ENCODE data around the gene AGPAT2. TPM values are rescaled to one million over a fixed set of nuclear protein-coding genes. Genes with fewer than 3 reads are reported as not detected.

The AGPAT2 gene
- total RNA-seq, 1 donor from 2014 or later, result 30.8 TPM

GRCh38 chr9:136695435-136695895 is 8.2 kb upstream of the AGPAT2 start:
- H3K4me3 ChIP-seq (ENCODE audit: insufficient read depth, low read depth, low read length), result no peak overlapping the region
- H3K27ac ChIP-seq (ENCODE audit: low read depth, low read length), result no peak overlapping the region
- no peaks in the 10 kb centered on the region for H3K36me3 Mint-ChIP-seq (ENCODE audit: low read depth, unreplicated experiment)
- TF ChIP-seq EZH2 (IDR thresholded peaks at IDR 0.05; ENCODE audit: insufficient read depth, low read length) (no peak), CTCF (IDR thresholded peaks at IDR 0.05; ENCODE audit: insufficient read depth, low read depth, low read length) (no peak)
- no peak overlapping the region for H3K27ac Mint-ChIP-seq (ENCODE audit: unreplicated experiment)
- DNase-seq (ENCODE audit: low read depth) (no peak), FAIRE-seq (no peak)
- no peaks in the 10 kb centered on the region for H3K9me3 Mint-ChIP-seq (ENCODE audit: unreplicated experiment)
- no peaks in the 10 kb centered on the region for H4K20me1 ChIP-seq (ENCODE audit: insufficient read depth, low read length)
- no peak overlapping the region for H2AFZ ChIP-seq (ENCODE audit: low read depth, low read length)
- H3K27me3 Mint-ChIP-seq (ENCODE audit: low read depth, unreplicated experiment), result peaks cover 20% of the 10 kb centered on the region
- peaks cover 8% of the 10 kb centered on the region for H3K4me1 Mint-ChIP-seq (ENCODE audit: low read depth, unreplicated experiment)
- no peaks in the 10 kb centered on the region for H3K79me2 ChIP-seq (ENCODE audit: insufficient read depth, low read length)
- H3K9me3 ChIP-seq (ENCODE audit: insufficient read depth, low read depth, low read length), result no peaks in the 10 kb centered on the region
- no peaks in the 10 kb centered on the region for H3K36me3 ChIP-seq (ENCODE audit: insufficient read depth, low read length)
- no peaks in the 10 kb centered on the region for H3K27me3 ChIP-seq (ENCODE audit: insufficient read depth, low read length)
- no peak overlapping the region for H3K9ac ChIP-seq (ENCODE audit: low read length)
- H3K4me2 ChIP-seq (ENCODE audit: low read length), result no peak overlapping the region
- H3K4me1 ChIP-seq (ENCODE audit: insufficient read depth, low read length), result no peaks in the 10 kb centered on the region
- H3K4me3 Mint-ChIP-seq (ENCODE audit: unreplicated experiment), result no peak overlapping the region

- Histone ChIP-seq H3K9me3 (ENCODE audit: insufficient read depth, low read depth, low read length) (no peaks in the 10 kb centered on the region), H2AFZ (ENCODE audit: low read depth, low read length) (no peak overlapping the region), H3K4me3 (ENCODE audit: insufficient read depth, low read depth, low read length) (no peak overlapping the region), H3K4me1 (ENCODE audit: insufficient read depth, low read length) (no peaks in the 10 kb centered on the region), H3K79me2 (ENCODE audit: insufficient read depth, low read length) (no peaks in the 10 kb centered on the region), H3K27me3 (ENCODE audit: insufficient read depth, low read length) (no peaks in the 10 kb centered on the region), H3K4me2 (ENCODE audit: low read length) (no peak overlapping the region), H3K9ac (ENCODE audit: low read length) (no peak overlapping the region), H3K27ac (ENCODE audit: low read depth, low read length) (no peak overlapping the region), H3K36me3 (ENCODE audit: insufficient read depth, low read length) (no peaks in the 10 kb centered on the region), H4K20me1 (ENCODE audit: insufficient read depth, low read length) (no peaks in the 10 kb centered on the region)
- Mint-ChIP-seq H3K36me3 (ENCODE audit: low read depth, unreplicated experiment) (no peaks in the 10 kb centered on the region), H3K4me3 (ENCODE audit: unreplicated experiment) (no peak overlapping the region), H3K27ac (ENCODE audit: unreplicated experiment) (no peak overlapping the region), H3K4me1 (ENCODE audit: low read depth, unreplicated experiment) (peaks cover 8% of the 10 kb centered on the region), H3K27me3 (ENCODE audit: low read depth, unreplicated experiment) (peaks cover 21% of the 10 kb centered on the region), H3K9me3 (ENCODE audit: unreplicated experiment) (no peaks in the 10 kb centered on the region)
- DNase-seq (ENCODE audit: low read depth) (no peak), FAIRE-seq (no peak)
- TF ChIP-seq EZH2 (IDR thresholded peaks at IDR 0.05; ENCODE audit: insufficient read depth, low read length), result no peak
- TF ChIP-seq CTCF (IDR thresholded peaks at IDR 0.05; ENCODE audit: insufficient read depth, low read depth, low read length), result no peak
Observed at GRCh38 chr9:136694872-136695247, 7.6 kb upstream of the AGPAT2 start.

GRCh38 chr9:136694163-136694871 is 7.1 kb upstream of the AGPAT2 start:
- Histone ChIP-seq H4K20me1 (ENCODE audit: insufficient read depth, low read length) (no peaks in the 10 kb centered on the region), H3K79me2 (ENCODE audit: insufficient read depth, low read length) (no peaks in the 10 kb centered on the region), H2AFZ (ENCODE audit: low read depth, low read length) (no peak overlapping the region), H3K4me2 (ENCODE audit: low read length) (peak overlapping the region; percentile 29), H3K9me3 (ENCODE audit: insufficient read depth, low read depth, low read length) (no peaks in the 10 kb centered on the region), H3K27me3 (ENCODE audit: insufficient read depth, low read length) (no peaks in the 10 kb centered on the region), H3K4me3 (ENCODE audit: insufficient read depth, low read depth, low read length) (no peak overlapping the region), H3K4me1 (ENCODE audit: insufficient read depth, low read length) (no peaks in the 10 kb centered on the region), H3K36me3 (ENCODE audit: insufficient read depth, low read length) (no peaks in the 10 kb centered on the region), H3K9ac (ENCODE audit: low read length) (no peak overlapping the region), H3K27ac (ENCODE audit: low read depth, low read length) (no peak overlapping the region)
- FAIRE-seq (no peak), DNase-seq (ENCODE audit: low read depth) (no peak)
- Mint-ChIP-seq H3K36me3 (ENCODE audit: low read depth, unreplicated experiment) (no peaks in the 10 kb centered on the region), H3K4me1 (ENCODE audit: low read depth, unreplicated experiment) (peaks cover 8% of the 10 kb centered on the region), H3K4me3 (ENCODE audit: unreplicated experiment) (no peak overlapping the region), H3K9me3 (ENCODE audit: unreplicated experiment) (no peaks in the 10 kb centered on the region), H3K27ac (ENCODE audit: unreplicated experiment) (no peak overlapping the region), H3K27me3 (ENCODE audit: low read depth, unreplicated experiment) (peaks cover 23% of the 10 kb centered on the region)
- TF ChIP-seq CTCF (IDR thresholded peaks at IDR 0.05; ENCODE audit: insufficient read depth, low read depth, low read length) (peak; percentile 29), EZH2 (IDR thresholded peaks at IDR 0.05; ENCODE audit: insufficient read depth, low read length) (no peak)
